K562 (cell line): ENCODE measurements around the gene GADD45B. TPM values are rescaled to one million over a fixed set of nuclear protein-coding genes. Genes with fewer than 3 reads are reported as not detected.

Experiments
- ATF7 ChIP-seq: fragments of 450-650 bp; IDR thresholded peaks from 2 replicates; pipeline ENCODE4 v1.7.1; 2014; ENCODE audit warnings: mild to moderate bottlenecking, moderate library complexity
- BDP1 ChIP-seq: IDR thresholded peaks from 3 replicates; pipeline ENCODE4 v1.6.1; 2011; ENCODE audit not compliant: insufficient read length, insufficient read depth
- CXXC5 ChIP-seq: fragments of 250-450 bp; sonication (Bioruptor Pico); IDR thresholded peaks from 2 replicates; pipeline ENCODE4 v1.8.0; 2022; ENCODE audit warnings: inconsistent platforms, mild to moderate bottlenecking, moderate library complexity
- ELF2 ChIP-seq: fragments of 250-450 bp; sonication (Bioruptor Pico); IDR thresholded peaks from 2 replicates; pipeline ENCODE4 v1.5.0; 2021; ENCODE audit warnings: mild to moderate bottlenecking
- EWSR1 ChIP-seq: fragments of 450-650 bp; IDR thresholded peaks from 2 replicates; pipeline ENCODE4 v1.6.1; 2018; ENCODE audit warnings: borderline replicate concordance, mild to moderate bottlenecking, low read depth, moderate library complexity; ENCODE audit not compliant: partially characterized antibody
- JUN ChIP-seq, 2 experiments: sonication (generic) in 1 of 2; formaldehyde crosslinking in 1 of 2; IDR thresholded peaks; 2 replicates each; pipeline versions ENCODE4 v1.6.1 to v1.8.0; 2012 to 2022; ENCODE audit warnings: borderline replicate concordance in 2 of 2, mild to moderate bottlenecking in 2 of 2, improper control_type of control experiment in 1 of 2, low read depth in 1 of 2, low read length in 1 of 2, missing genetic modification reagents in 1 of 2
- MTA2 ChIP-seq: fragments of 450-650 bp; IDR thresholded peaks from 2 replicates; pipeline ENCODE4 v1.6.1; 2016; ENCODE audit warnings: low read depth
- MTA3 ChIP-seq: fragments of 450-650 bp; formaldehyde crosslinking; IDR thresholded peaks from 2 replicates; pipeline ENCODE4 v1.6.1; 2017; ENCODE audit warnings: mild to moderate bottlenecking, borderline replicate concordance
- MYBL2 ChIP-seq, 2 experiments: fragments of 450-650 bp in 1 of 2; sonication (generic) in 1 of 2; formaldehyde crosslinking in 1 of 2; IDR thresholded peaks; 2 replicates each; pipeline versions ENCODE4 v1.6.1 to v1.8.1; 2017 to 2022; ENCODE audit warnings: borderline replicate concordance in 1 of 2, inconsistent platforms in 1 of 2, low read depth in 1 of 2, mild to moderate bottlenecking in 1 of 2, missing genetic modification reagents in 1 of 2, moderate library complexity in 1 of 2
- NONO ChIP-seq, 2 experiments: fragments of 200-400 bp in 1 of 2; fragments of 450-650 bp in 1 of 2; formaldehyde crosslinking in 1 of 2; IDR thresholded peaks; 2 replicates each; pipeline ENCODE4 v1.6.1; 2017; ENCODE audit warnings: low read depth in 2 of 2, mild to moderate bottlenecking in 2 of 2, moderate library complexity in 2 of 2, low read length in 1 of 2
- PHB ChIP-seq: fragments of 250-450 bp; sonication (Bioruptor Pico); IDR thresholded peaks from 2 replicates; pipeline ENCODE4 v1.5.0; 2021
- PYGO2 ChIP-seq: fragments of 450-650 bp; IDR thresholded peaks from 2 replicates; pipeline ENCODE4 v1.6.1; 2016; ENCODE audit warnings: mild to moderate bottlenecking, missing genetic modification characterization, moderate library complexity, missing compliant biosample characterization
- SMAD3 ChIP-seq: fragments of 450-650 bp; formaldehyde crosslinking; conservative IDR thresholded peaks from 2 replicates; pipeline ENCODE4 v1.4.0; 2020; ENCODE audit warnings: mild to moderate bottlenecking
- SREBF2 ChIP-seq: sonication (generic); formaldehyde crosslinking; IDR thresholded peaks from 2 replicates; pipeline ENCODE4 v1.4.0; 2020; ENCODE audit warnings: mild to moderate bottlenecking, missing genetic modification reagents
- TAF15 ChIP-seq: fragments of 200-400 bp; formaldehyde crosslinking; IDR thresholded peaks from 2 replicates; pipeline ENCODE4 v1.6.1; 2017; ENCODE audit warnings: mild to moderate bottlenecking, low read depth, low read length, moderate library complexity
- TSHZ1 ChIP-seq: fragments of 250-450 bp; sonication (Bioruptor Pico); IDR thresholded peaks from 2 replicates; pipeline ENCODE4 v1.4.0; 2020; ENCODE audit warnings: mild to moderate bottlenecking, moderate library complexity
- ZBTB43 ChIP-seq: sonication (generic); formaldehyde crosslinking; IDR thresholded peaks from 2 replicates; pipeline ENCODE4 v1.8.0; 2023; ENCODE audit warnings: mild to moderate bottlenecking, missing genetic modification reagents
- ZNF124 ChIP-seq: sonication (generic); formaldehyde crosslinking; IDR thresholded peaks from 2 replicates; pipeline ENCODE4 v1.8.1; 2022; ENCODE audit warnings: missing genetic modification reagents
- ZNF184 ChIP-seq: sonication (generic); formaldehyde crosslinking; IDR thresholded peaks from 2 replicates; pipeline ENCODE4 v1.5.0; 2020; ENCODE audit warnings: missing genetic modification reagents
- ZNF561 ChIP-seq: fragments of 450-650 bp; formaldehyde crosslinking; conservative IDR thresholded peaks from 2 replicates; pipeline ENCODE4 v1.4.0; 2020; ENCODE audit warnings: mild to moderate bottlenecking, moderate library complexity
- polyA plus RNA-seq, 8 experiments: library from polyadenylated mRNA; depleted of rRNA in 4 of 8; stranded (reverse) in 5 of 8; unstranded in 3 of 8; fragments of >200 nt; fragmentation: Nextera tagmentation in 2 of 8; fragmentation: Illumina TruSeq in 1 of 8; extraction: Ambion mirVana in 2 of 8; extraction: Trizol in 1 of 8; gene quantifications; 2 replicates each; pipeline versions ENCODE4 v1.2.1 to v1.2.3, GENCODE V29; 2011 to 2014; ENCODE audit warnings: inconsistent platforms in 1 of 8, missing spikeins in 1 of 8
- total RNA-seq, 7 experiments: library from RNA; depleted of rRNA in 6 of 7; stranded (reverse); fragments of >200 nt in 6 of 7; fragmentation: Illumina TruSeq in 2 of 7; extraction: Trizol in 2 of 7; gene quantifications; 2 replicates each; pipeline versions ENCODE4 v1.2.1 to v1.2.3, GENCODE V29; 2011 to 2021; ENCODE audit warnings: low replicate concordance in 1 of 7
- TF ChIP-seq, protein P1 (sequence below), 2 experiments: fragments of 450-650 bp in 1 of 2; sonication (generic) in 1 of 2; formaldehyde crosslinking in 1 of 2; IDR thresholded peaks in 1 of 2; conservative IDR thresholded peaks in 1 of 2; 2 replicates each; pipeline versions ENCODE4 v1.6.1 to v1.8.1; 2016 to 2023; ENCODE audit warnings: mild to moderate bottlenecking in 2 of 2, moderate library complexity in 2 of 2, inconsistent platforms in 1 of 2, missing genetic modification reagents in 1 of 2

Gene GADD45B
- total and polyA plus RNA-seq, 9 of the 15 experiments (the other 6 are each of a cell fraction or from before 2014, with no cell fraction given): 0.06 to 4.1 (median 2.1) TPM

DNA sequence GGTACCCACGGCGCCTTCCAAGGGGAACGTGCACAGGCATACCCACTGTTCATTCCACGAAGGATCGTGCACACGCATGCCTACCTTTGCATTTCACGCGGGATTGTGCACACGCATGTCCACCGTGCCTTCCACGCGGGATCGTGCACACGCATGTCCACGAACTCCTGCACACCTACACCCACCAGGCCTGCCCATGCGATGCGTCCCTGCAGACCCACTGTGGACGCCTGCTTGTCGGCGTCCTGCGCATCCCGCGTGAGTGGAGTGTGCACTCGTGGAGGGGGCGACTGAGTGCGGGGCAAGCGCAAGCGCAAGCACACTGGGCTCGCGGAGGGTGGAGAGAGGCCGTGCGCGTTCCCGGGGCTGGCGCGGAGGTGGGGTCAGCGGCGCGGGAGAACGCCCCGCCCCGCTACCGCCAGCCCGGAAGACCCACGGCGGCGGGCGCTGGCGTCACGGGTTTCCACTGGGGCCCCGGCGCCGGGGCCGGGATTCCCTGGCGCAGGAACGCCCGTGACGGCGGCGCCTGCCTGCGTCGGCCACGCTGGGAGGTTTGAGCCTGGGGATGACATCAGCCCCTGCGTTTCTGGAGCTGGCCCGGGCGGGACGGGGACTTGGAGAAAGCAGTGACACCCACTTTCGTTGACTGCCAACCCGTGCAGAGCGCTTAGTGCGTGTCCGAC, 18.7 kb downstream of the GADD45B start (continued):
- TF ChIP-seq CXXC5 (peak; percentile 80), TSHZ1 (no peak), ZNF124 (CRISPR knock-in tag) (no peak), TAF15 (no peak), BDP1 (no peak), EWSR1 (no peak), MTA3 (0 out of 2 replicates have a peak, but pooled peaks have one; percentile 78), SREBF2 (CRISPR knock-in tag) (no peak), ELF2 (CRISPR knock-in tag) (no peak), ZNF184 (no peak), PYGO2 (tag) (no peak), NONO (IDR thresholded peaks at IDR 0.05; ENCODE audit: low read depth in 2 of 2, low read length in 1 of 2) (no peak), JUN (IDR thresholded peaks at IDR 0.05; ENCODE audit: borderline replicate concordance, low read depth, low read length) (peak; percentile 62), JUN (CRISPR knock-in tag; IDR thresholded peaks at IDR 0.05; ENCODE audit: borderline replicate concordance) (no peak), MYBL2 (IDR thresholded peaks at IDR 0.05; ENCODE audit: low read depth) (no peak), MYBL2 (CRISPR knock-in tag; IDR thresholded peaks at IDR 0.05; ENCODE audit: borderline replicate concordance) (no peak), MTA2 (peak; percentile 62), ZBTB43 (CRISPR knock-in tag) (no peak), PHB (CRISPR knock-in tag) (no peak), ATF7 (peak; percentile 93), SMAD3 (CRISPR knock-in tag) (no peak), ZNF561 (CRISPR knock-in tag) (no peak)
- TF ChIP-seq, protein P1, sequence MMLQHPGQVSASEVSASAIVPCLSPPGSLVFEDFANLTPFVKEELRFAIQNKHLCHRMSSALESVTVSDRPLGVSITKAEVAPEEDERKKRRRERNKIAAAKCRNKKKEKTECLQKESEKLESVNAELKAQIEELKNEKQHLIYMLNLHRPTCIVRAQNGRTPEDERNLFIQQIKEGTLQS (IDR thresholded peaks at IDR 0.05): peak; percentile 78
- TF ChIP-seq, protein P1 (CRISPR knock-in tag; conservative IDR thresholded peaks at IDR 0.05): no peak
